HepG2 (cell line): ENCODE data around the gene SEMA6B. TPM values are rescaled to one million over a fixed set of nuclear protein-coding genes. Genes with fewer than 3 reads are reported as not detected.

Experiments
- CHD2 ChIP-seq: IDR thresholded peaks from 2 replicates; pipeline ENCODE4 v1.6.1; 2011; ENCODE audit warnings: low read depth, low read length, improper control_type of control experiment
- FOXK2 ChIP-seq: fragments of 450-650 bp; IDR thresholded peaks from 2 replicates; pipeline ENCODE4 v1.6.1; 2016
- GATAD1 ChIP-seq: IDR thresholded peaks from 2 replicates; pipeline ENCODE4 v1.6.1; 2016; ENCODE audit warnings: missing genetic modification reagents, missing compliant biosample characterization
- LCORL ChIP-seq, 2 experiments: fragments of 450-650 bp in 1 of 2; sonication (generic) in 1 of 2; formaldehyde crosslinking in 1 of 2; IDR thresholded peaks; 2 replicates each; pipeline versions ENCODE4 v1.5.0 to v1.6.1; 2017 to 2020; ENCODE audit warnings: antibody characterized with exemption in 1 of 2, missing genetic modification reagents in 1 of 2
- POGZ ChIP-seq: sonication (generic); formaldehyde crosslinking; IDR thresholded peaks from 2 replicates; pipeline ENCODE4 v1.4.0; 2020; ENCODE audit warnings: mild to moderate bottlenecking, missing genetic modification reagents
- RARG ChIP-seq: sonication (generic); formaldehyde crosslinking; IDR thresholded peaks from 2 replicates; pipeline ENCODE4 v1.4.0; 2020; ENCODE audit warnings: low read depth, mild to moderate bottlenecking, missing genetic modification reagents
- SKI ChIP-seq: fragments of 450-650 bp; IDR thresholded peaks from one replicate; pipeline ENCODE4 v1.6.1; 2018; ENCODE audit warnings: mild to moderate bottlenecking; ENCODE audit not compliant: partially characterized antibody
- ZBTB8A ChIP-seq: sonication (generic); formaldehyde crosslinking; IDR thresholded peaks from 2 replicates; pipeline ENCODE4 v1.4.0; 2020; ENCODE audit warnings: mild to moderate bottlenecking, low read depth, missing genetic modification reagents, borderline replicate concordance
- ZFYVE20 ChIP-seq: sonication (generic); formaldehyde crosslinking; IDR thresholded peaks from 2 replicates; pipeline ENCODE4 v1.8.0; 2023; ENCODE audit warnings: low read depth, mild to moderate bottlenecking, moderate library complexity, missing genetic modification reagents, borderline replicate concordance
- ZNF101 ChIP-seq: sonication (generic); formaldehyde crosslinking; IDR thresholded peaks from 2 replicates; pipeline ENCODE4 v1.4.0; 2020; ENCODE audit warnings: mild to moderate bottlenecking, low read depth, missing genetic modification reagents, borderline replicate concordance
- polyA plus RNA-seq, 8 experiments: library from polyadenylated mRNA; depleted of rRNA in 3 of 8; stranded (reverse) in 7 of 8; unstranded in 1 of 8; fragments of >200 nt; fragmentation: Illumina TruSeq in 4 of 8; extraction: Trizol in 4 of 8; gene quantifications; 2 replicates each; pipeline versions ENCODE4 v1.2.1 to v1.2.3, GENCODE V29; 2011 to 2016; ENCODE audit warnings: low read depth in 4 of 8, missing spikeins in 1 of 8, mixed read lengths in 1 of 8; ENCODE audit not compliant: insufficient read depth in 1 of 8
- total RNA-seq, 5 experiments: library from RNA; depleted of rRNA; stranded (reverse); fragments of >200 nt; fragmentation: Illumina TruSeq; extraction: Trizol; gene quantifications; 2 replicates each; pipeline ENCODE4 v1.2.3, GENCODE V29; 2016; ENCODE audit warnings: low read depth in 1 of 5
- TF ChIP-seq, protein P1 (sequence below): sonication (generic); formaldehyde crosslinking; IDR thresholded peaks from 2 replicates; pipeline ENCODE4 v1.5.1; 2020; ENCODE audit warnings: missing genetic modification reagents, mild to moderate bottlenecking, borderline replicate concordance
- TF ChIP-seq, protein P2 (sequence below): fragments of 450-650 bp; IDR thresholded peaks from 2 replicates; pipeline ENCODE4 v1.6.1; 2017; ENCODE audit warnings: mild to moderate bottlenecking
- TF ChIP-seq, protein P3 (sequence below): sonication (generic); formaldehyde crosslinking; IDR thresholded peaks from 2 replicates; pipeline ENCODE4 v1.9.0; 2021; ENCODE audit warnings: missing genetic modification reagents, borderline replicate concordance
- TF ChIP-seq, protein P4 (sequence below): sonication (generic); formaldehyde crosslinking; IDR thresholded peaks from 2 replicates; pipeline ENCODE4 v1.4.0; 2020; ENCODE audit warnings: missing genetic modification reagents, borderline replicate concordance

The SEMA6B gene
- total and polyA plus RNA-seq, 2 of the 13 experiments (the other 11 are each of a cell fraction or from before 2014, with no cell fraction given) = 45.5 to 67.1 TPM

DNA sequence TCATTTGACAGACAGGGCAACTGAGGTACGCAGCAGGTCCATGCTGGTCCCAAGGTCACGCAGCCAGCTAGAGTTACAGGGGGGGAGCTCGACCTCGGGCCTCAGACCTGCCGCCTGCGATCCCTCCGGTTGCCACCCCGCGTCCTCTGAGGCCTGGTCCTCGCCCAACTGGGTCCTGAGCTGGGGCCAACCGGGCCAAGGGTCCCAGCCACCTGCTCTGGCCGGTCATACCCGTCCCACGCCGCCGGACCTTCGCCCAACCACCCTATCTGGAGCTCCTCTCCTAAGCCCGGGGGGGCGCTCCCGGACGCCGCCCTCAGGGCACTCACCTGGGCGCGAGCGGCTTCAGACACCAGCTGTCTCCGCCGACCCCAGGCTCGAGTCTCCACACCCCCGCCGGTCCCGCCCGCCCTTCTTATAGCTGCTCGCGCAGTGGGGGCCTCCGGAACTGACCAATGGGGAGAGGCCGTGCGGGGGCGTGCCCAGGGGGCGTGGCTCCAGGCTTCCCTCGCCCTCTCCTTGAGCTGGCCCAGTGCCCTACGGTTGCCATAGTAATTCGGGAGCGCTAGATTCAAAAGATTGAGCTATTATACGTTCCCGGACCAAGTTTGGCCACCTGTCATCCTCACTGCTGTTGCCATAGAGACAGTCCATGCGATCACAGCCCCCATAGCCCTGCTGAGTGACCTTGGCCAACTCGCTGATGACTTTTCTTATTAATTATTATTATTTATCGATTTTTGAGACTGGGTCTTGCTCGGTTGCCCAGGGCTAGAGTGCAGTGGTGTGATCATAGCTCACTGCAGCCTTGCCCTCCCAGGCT is 24.4 kb downstream of the SEMA6B start, which contains the start of gene PLIN5 (continued):
- no peak for TF ChIP-seq ZFYVE20 (CRISPR knock-in tag)
- peak; percentile 31; the same call in 1 of the 2 replicates for TF ChIP-seq POGZ (CRISPR knock-in tag)
- no peak for TF ChIP-seq CHD2
- TF ChIP-seq GATAD1 = 0 out of 2 replicates have a peak, but pooled peaks have one; percentile 30
- TF ChIP-seq, protein P1, sequence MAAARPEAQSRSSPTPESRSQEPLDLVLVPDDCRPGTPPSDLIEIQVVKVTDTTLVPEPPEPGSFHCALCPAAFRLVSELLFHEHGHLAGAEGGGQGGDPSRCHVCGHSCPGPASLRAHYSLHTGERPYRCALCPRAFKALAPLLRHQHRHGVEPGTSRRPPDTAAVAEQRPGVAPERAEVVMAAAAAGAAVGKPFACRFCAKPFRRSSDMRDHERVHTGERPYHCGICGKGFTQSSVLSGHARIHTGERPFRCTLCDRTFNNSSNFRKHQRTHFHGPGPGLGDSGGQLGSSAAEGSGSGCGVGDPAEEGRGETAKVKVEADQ (CRISPR knock-in tag) = no peak
- TF ChIP-seq SKI = peak; percentile 10
- TF ChIP-seq ZNF101 (CRISPR knock-in tag) = no peak
- TF ChIP-seq, protein P2, sequence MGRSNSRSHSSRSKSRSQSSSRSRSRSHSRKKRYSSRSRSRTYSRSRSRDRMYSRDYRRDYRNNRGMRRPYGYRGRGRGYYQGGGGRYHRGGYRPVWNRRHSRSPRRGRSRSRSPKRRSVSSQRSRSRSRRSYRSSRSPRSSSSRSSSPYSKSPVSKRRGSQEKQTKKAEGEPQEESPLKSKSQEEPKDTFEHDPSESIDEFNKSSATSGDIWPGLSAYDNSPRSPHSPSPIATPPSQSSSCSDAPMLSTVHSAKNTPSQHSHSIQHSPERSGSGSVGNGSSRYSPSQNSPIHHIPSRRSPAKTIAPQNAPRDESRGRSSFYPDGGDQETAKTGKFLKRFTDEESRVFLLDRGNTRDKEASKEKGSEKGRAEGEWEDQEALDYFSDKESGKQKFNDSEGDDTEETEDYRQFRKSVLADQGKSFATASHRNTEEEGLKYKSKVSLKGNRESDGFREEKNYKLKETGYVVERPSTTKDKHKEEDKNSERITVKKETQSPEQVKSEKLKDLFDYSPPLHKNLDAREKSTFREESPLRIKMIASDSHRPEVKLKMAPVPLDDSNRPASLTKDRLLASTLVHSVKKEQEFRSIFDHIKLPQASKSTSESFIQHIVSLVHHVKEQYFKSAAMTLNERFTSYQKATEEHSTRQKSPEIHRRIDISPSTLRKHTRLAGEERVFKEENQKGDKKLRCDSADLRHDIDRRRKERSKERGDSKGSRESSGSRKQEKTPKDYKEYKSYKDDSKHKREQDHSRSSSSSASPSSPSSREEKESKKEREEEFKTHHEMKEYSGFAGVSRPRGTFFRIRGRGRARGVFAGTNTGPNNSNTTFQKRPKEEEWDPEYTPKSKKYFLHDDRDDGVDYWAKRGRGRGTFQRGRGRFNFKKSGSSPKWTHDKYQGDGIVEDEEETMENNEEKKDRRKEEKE = no peak
- TF ChIP-seq ZBTB8A = no peak
- TF ChIP-seq, protein P3, sequence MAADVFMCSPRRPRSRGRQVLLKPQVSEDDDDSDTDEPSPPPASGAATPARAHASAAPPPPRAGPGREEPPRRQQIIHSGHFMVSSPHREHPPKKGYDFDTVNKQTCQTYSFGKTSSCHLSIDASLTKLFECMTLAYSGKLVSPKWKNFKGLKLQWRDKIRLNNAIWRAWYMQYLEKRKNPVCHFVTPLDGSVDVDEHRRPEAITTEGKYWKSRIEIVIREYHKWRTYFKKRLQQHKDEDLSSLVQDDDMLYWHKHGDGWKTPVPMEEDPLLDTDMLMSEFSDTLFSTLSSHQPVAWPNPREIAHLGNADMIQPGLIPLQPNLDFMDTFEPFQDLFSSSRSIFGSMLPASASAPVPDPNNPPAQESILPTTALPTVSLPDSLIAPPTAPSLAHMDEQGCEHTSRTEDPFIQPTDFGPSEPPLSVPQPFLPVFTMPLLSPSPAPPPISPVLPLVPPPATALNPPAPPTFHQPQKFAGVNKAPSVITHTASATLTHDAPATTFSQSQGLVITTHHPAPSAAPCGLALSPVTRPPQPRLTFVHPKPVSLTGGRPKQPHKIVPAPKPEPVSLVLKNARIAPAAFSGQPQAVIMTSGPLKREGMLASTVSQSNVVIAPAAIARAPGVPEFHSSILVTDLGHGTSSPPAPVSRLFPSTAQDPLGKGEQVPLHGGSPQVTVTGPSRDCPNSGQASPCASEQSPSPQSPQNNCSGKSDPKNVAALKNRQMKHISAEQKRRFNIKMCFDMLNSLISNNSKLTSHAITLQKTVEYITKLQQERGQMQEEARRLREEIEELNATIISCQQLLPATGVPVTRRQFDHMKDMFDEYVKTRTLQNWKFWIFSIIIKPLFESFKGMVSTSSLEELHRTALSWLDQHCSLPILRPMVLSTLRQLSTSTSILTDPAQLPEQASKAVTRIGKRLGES (CRISPR knock-in tag) = no peak
- TF ChIP-seq, protein P4, sequence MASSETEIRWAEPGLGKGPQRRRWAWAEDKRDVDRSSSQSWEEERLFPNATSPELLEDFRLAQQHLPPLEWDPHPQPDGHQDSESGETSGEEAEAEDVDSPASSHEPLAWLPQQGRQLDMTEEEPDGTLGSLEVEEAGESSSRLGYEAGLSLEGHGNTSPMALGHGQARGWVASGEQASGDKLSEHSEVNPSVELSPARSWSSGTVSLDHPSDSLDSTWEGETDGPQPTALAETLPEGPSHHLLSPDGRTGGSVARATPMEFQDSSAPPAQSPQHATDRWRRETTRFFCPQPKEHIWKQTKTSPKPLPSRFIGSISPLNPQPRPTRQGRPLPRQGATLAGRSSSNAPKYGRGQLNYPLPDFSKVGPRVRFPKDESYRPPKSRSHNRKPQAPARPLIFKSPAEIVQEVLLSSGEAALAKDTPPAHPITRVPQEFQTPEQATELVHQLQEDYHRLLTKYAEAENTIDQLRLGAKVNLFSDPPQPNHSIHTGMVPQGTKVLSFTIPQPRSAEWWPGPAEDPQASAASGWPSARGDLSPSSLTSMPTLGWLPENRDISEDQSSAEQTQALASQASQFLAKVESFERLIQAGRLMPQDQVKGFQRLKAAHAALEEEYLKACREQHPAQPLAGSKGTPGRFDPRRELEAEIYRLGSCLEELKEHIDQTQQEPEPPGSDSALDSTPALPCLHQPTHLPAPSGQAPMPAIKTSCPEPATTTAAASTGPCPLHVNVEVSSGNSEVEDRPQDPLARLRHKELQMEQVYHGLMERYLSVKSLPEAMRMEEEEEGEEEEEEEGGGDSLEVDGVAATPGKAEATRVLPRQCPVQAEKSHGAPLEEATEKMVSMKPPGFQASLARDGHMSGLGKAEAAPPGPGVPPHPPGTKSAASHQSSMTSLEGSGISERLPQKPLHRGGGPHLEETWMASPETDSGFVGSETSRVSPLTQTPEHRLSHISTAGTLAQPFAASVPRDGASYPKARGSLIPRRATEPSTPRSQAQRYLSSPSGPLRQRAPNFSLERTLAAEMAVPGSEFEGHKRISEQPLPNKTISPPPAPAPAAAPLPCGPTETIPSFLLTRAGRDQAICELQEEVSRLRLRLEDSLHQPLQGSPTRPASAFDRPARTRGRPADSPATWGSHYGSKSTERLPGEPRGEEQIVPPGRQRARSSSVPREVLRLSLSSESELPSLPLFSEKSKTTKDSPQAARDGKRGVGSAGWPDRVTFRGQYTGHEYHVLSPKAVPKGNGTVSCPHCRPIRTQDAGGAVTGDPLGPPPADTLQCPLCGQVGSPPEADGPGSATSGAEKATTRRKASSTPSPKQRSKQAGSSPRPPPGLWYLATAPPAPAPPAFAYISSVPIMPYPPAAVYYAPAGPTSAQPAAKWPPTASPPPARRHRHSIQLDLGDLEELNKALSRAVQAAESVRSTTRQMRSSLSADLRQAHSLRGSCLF = no peak
- no peak for TF ChIP-seq LCORL (IDR thresholded peaks at IDR 0.05)
- 0 out of 2 replicates have a peak, but pooled peaks have one; percentile 37 for TF ChIP-seq LCORL (CRISPR knock-in tag; IDR thresholded peaks at IDR 0.05)
- no peak for TF ChIP-seq FOXK2
- no peak for TF ChIP-seq RARG (CRISPR knock-in tag)
